BJ (cell line): Measurements from ENCODE around the gene BCKDK. TPM values are rescaled to one million over a fixed set of nuclear protein-coding genes. Genes with fewer than 3 reads are reported as not detected.

Source experiments
- CTCF ChIA-PET: fragments of 350-600 bp; formaldehyde crosslinking; extraction: SDS; loops from one replicate; lab custom pipeline; 2021; ENCODE audit warnings: antibody characterized with exemption, inconsistent platforms; lab: Yijun Ruan, JAX
- POLR2A ChIA-PET: fragments of 300-600 bp; sonication (Branson Sonifier 250); formaldehyde crosslinking; extraction: SDS; loops from one replicate; lab custom pipeline; 2021; ENCODE audit warnings: antibody characterized with exemption; lab: Charles Lee
- DNase-seq: peaks from one replicate; pipeline ENCODE4 v3.0.0-alpha.2; 2011; ENCODE audit warnings: low read depth
- H3K27me3 ChIP-seq: 2 replicates; pipeline ENCODE4 v1.6.0; 2011; ENCODE audit warnings: low read length; ENCODE audit not compliant: control insufficient read depth, insufficient read depth
- H3K36me3 ChIP-seq: 2 replicates; pipeline ENCODE4 v1.5.1; 2011; ENCODE audit warnings: low read length; ENCODE audit not compliant: control insufficient read depth, insufficient read depth
- H3K4me3 ChIP-seq: 2 replicates; pipeline ENCODE4 v1.5.1; 2011; ENCODE audit warnings: low read depth, mild to moderate bottlenecking, control low read depth, low read length
- polyA plus RNA-seq: library from polyadenylated mRNA; depleted of rRNA; stranded (reverse); fragments of >200 nt; gene quantifications from 2 replicates; pipeline ENCODE4 v1.2.3, GENCODE V29; 2011
- TF ChIP-seq, protein P1 (sequence below): IDR thresholded peaks from 2 replicates; pipeline ENCODE4 v1.5.1; 2011; ENCODE audit warnings: low read depth, mild to moderate bottlenecking, control low read depth, inconsistent platforms, low read length, moderate library complexity; ENCODE audit not compliant: insufficient read depth

BCKDK gene
- polyA plus RNA-seq, 1 experiment, result 56.0 TPM

DNA sequence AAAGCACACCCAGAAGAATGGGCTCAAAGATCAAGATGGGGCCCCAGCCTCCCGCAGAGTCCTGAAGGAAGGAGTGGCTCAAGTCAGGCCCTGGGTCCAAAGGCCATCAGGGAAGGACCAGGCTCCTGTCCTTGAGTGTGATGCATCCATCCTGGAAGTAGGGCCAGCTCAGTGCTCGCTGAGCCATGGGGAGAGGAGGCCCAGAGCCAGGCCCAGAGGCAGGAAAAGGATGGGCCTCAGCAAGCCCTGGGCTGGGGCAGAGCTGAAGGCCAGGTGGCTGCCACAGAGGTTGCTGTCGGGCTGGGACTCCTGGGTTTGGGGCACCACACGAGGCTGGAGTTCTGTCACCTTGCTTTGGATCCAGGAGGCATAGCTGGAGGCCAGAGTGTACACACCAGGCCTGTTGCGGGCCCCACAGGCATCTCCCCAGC is 23.7 kb downstream of the BCKDK start:
- Histone ChIP-seq H3K4me3 (no peak overlapping the region), H3K27me3 (no peaks in the 10 kb centered on the region), H3K36me3 (peaks cover 5% of the 10 kb centered on the region)
- ChIA-PET CTCF (interaction anchor here (2.9 kb wide), 1 partner anchor 11 kb away, joined by 12 read pairs; no protein-coding TSS in a partner anchor), POLR2A (no interaction called here)
- TF ChIP-seq, protein P1, sequence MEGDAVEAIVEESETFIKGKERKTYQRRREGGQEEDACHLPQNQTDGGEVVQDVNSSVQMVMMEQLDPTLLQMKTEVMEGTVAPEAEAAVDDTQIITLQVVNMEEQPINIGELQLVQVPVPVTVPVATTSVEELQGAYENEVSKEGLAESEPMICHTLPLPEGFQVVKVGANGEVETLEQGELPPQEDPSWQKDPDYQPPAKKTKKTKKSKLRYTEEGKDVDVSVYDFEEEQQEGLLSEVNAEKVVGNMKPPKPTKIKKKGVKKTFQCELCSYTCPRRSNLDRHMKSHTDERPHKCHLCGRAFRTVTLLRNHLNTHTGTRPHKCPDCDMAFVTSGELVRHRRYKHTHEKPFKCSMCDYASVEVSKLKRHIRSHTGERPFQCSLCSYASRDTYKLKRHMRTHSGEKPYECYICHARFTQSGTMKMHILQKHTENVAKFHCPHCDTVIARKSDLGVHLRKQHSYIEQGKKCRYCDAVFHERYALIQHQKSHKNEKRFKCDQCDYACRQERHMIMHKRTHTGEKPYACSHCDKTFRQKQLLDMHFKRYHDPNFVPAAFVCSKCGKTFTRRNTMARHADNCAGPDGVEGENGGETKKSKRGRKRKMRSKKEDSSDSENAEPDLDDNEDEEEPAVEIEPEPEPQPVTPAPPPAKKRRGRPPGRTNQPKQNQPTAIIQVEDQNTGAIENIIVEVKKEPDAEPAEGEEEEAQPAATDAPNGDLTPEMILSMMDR, result no peak
- DNase-seq, result no peak

DNA sequence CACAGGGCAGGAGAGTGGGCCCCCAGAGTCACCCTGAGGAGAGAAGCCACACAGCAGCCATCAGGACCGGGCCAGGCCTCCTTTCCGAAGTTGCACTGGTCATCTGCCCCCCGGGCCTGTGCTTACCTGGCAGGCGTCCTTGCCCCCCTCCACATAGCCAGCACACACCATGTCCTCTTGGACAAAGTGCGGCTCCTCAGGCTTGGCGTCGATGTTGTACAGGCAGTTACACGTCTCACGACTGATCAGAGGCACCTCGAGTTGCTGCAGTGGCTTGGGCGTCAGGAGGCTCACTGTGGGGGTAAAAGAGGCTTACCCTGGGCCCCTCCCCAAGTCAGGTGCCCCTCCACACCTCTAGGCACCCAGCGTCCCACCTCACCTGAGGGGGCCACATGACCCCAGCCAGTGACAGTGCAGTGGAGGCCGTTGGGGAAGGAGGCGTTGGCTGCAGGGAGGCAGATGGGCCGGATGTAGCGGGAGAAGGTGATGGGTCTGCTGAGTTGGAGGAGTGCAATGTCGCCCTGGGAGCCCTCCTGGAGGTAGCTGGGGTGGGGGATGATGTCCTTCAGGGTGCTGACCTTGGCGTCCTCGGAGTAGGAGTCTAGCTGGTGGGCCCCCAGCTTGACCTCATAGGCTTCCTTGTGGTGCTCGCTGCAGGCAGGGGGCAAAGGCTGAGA is 24.3 kb downstream of the BCKDK start:
- DNase-seq, result no peak
- no peak overlapping the region for H3K4me3 ChIP-seq
- ChIA-PET POLR2A (no interaction called here), CTCF (interaction anchor here (2.9 kb wide), 1 partner anchor 10 kb away, joined by 12 read pairs; no protein-coding TSS in a partner anchor)
- H3K27me3 ChIP-seq, result no peaks in the 10 kb centered on the region
- H3K36me3 ChIP-seq, result peaks cover 1% of the 10 kb centered on the region; the same call in 1 of the 2 replicates
- TF ChIP-seq, protein P1, result no peak

DNA sequence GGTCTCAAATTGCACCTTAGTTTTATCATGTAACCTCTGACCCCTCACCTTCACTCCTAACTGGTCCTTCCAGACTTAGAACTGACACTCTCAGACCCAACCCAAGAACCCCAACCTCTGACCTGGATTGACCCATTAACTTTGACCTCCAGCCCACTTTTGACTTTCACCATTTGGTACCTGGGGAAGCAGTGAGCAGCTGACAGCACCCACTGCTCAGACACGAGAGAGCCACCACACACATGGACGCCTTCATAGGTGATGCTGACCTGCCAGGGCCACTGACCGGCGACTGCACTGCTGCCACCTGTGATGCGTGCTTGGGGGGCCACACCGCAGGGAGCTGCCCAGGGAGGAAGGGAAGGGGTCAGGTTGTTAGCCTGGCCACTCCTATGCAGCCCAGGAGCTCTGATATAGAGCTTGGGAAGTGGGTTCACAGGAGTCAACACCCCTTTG is 24.9 kb downstream of the BCKDK start:
- TF ChIP-seq, protein P1, result no peak
- POLR2A ChIA-PET, result no interaction called here
- Histone ChIP-seq H3K4me3 (no peak overlapping the region), H3K27me3 (no peaks in the 10 kb centered on the region), H3K36me3 (no peaks in the 10 kb centered on the region; the same call in 1 of the 2 replicates)
- CTCF ChIA-PET, result interaction anchor here (1.2 to 2.9 kb wide), 2 partner anchors 10 kb away, joined by 3 to 12 read pairs; no protein-coding TSS in a partner anchor
- DNase-seq, result no peak

DNA sequence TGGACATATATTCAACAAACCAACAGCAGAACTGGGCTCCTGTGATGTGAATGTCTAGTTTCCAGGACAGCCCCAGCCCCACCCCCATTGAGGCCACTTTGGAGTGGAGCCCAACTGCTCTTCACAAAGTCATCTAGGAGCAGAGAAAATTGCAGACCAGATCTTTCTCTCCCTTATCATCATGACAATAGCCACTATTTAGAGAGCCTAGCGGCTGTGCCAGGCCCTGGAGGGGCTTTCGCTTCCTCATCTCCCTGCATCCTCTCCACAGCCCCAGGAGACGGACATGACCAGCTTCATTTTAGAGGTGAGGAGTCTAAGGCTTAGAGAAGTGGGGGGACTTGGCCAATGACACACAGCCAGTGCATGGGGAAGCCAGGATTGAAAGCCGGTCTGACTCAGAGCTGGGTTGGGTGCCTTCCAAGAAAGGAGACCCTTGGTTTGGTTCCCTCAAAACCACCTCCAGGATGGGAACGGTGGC is 25.9 kb downstream of the BCKDK start:
- H3K27me3 ChIP-seq, result no peaks in the 10 kb centered on the region
- POLR2A ChIA-PET, result no interaction called here
- no peak overlapping the region for H3K4me3 ChIP-seq
- DNase-seq, result no peak
- CTCF ChIA-PET, result interaction anchor here (1.1 to 1.2 kb wide), 2 partner anchors 8 to 11 kb away, joined by 3 read pairs; no protein-coding TSS in a partner anchor
- TF ChIP-seq, protein P1, result no peak
- no peaks in the 10 kb centered on the region; the same call in 1 of the 2 replicates for H3K36me3 ChIP-seq
